Upper lobe of left lung (tissue), 4 donors: ENCODE data around the gene UQCR10.
"Not testable (repeated sequence)": the region's sequence is repeated elsewhere in the genome, so short reads cannot be mapped to it uniquely, and the experiment has no call there.

Experiments
- EP300 ChIP-seq, 4 donors: sonication (generic); formaldehyde crosslinking; IDR thresholded peaks; one replicate each; pipeline ENCODE4 v1.5.1; 2017; ENCODE audit warnings: antibody characterized with exemption in 4 of 4, control low read depth in 2 of 4
- POLR2A ChIP-seq, 4 donors: fragments of 450-650 bp; IDR thresholded peaks; one replicate each; pipeline ENCODE4 v1.5.1; 2016 to 2017; ENCODE audit warnings: antibody characterized with exemption in 4 of 4, mild to moderate bottlenecking in 2 of 4
- POLR2AphosphoS5 ChIP-seq, 2 donors: sonication (generic); formaldehyde crosslinking; IDR thresholded peaks; one replicate each; pipeline ENCODE4 v1.5.1; 2017; ENCODE audit warnings: antibody characterized with exemption in 2 of 2
- TF ChIP-seq, protein P1 (sequence below), 6 experiments: fragments of 450-650 bp in 4 of 6; fragments of 200-600 bp in 2 of 6; sonication (generic) in 2 of 6; IDR thresholded peaks; one replicate each; pipeline ENCODE4 v1.5.1; 2016 to 2019; ENCODE audit warnings: antibody characterized with exemption in 6 of 6

- TF ChIP-seq POLR2AphosphoS5, EP300, POLR2A (IDR thresholded peaks at IDR 0.05): not testable (repeated sequence)
- TF ChIP-seq, protein P1, sequence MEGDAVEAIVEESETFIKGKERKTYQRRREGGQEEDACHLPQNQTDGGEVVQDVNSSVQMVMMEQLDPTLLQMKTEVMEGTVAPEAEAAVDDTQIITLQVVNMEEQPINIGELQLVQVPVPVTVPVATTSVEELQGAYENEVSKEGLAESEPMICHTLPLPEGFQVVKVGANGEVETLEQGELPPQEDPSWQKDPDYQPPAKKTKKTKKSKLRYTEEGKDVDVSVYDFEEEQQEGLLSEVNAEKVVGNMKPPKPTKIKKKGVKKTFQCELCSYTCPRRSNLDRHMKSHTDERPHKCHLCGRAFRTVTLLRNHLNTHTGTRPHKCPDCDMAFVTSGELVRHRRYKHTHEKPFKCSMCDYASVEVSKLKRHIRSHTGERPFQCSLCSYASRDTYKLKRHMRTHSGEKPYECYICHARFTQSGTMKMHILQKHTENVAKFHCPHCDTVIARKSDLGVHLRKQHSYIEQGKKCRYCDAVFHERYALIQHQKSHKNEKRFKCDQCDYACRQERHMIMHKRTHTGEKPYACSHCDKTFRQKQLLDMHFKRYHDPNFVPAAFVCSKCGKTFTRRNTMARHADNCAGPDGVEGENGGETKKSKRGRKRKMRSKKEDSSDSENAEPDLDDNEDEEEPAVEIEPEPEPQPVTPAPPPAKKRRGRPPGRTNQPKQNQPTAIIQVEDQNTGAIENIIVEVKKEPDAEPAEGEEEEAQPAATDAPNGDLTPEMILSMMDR (IDR thresholded peaks at IDR 0.05), result not testable (repeated sequence)
These were observed 12.3 kb upstream of the UQCR10 start for GRCh38 chr22:29754658-29755395.
